Activated T-cell treated with anti-CD3 and anti-CD28 coated beads, Interleukin-2, amount 50 U/mL, for 1 hour (primary cell): ENCODE measurements around the gene FOXP1.

ENCODE experiments used
- DNase-seq: peaks from one replicate; pipeline ENCODE4 v3.0.0-alpha.2; 2020

Gene FOXP1

GRCh38 chr3:71393745-71394144 lies 189.8 kb downstream of the FOXP1 start:
- no peak for DNase-seq

GRCh38 chr3:71393093-71393492 lies 190.4 kb downstream of the FOXP1 start:
- no peak for DNase-seq

- DNase-seq = no peak
Measured at GRCh38 chr3:71392251-71392650, 191.3 kb downstream of the FOXP1 start.

GRCh38 chr3:71391361-71391760 lies 192.2 kb downstream of the FOXP1 start:
- DNase-seq = no peak

GRCh38 chr3:71389911-71390573 lies 193.5 kb downstream of the FOXP1 start:
- DNase-seq = peak; percentile 48

- no peak for DNase-seq
Measured at GRCh38 chr3:71389191-71389590, 194.3 kb downstream of the FOXP1 start.

GRCh38 chr3:71388535-71389120 lies 194.9 kb downstream of the FOXP1 start:
- DNase-seq = no peak

- no peak for DNase-seq
Measured at GRCh38 chr3:71387586-71387985, 195.9 kb downstream of the FOXP1 start.

- no peak for DNase-seq
Measured at GRCh38 chr3:71384837-71385716, 198.5 kb downstream of the FOXP1 start.

- DNase-seq = no peak
Measured at GRCh38 chr3:71384388-71384787, 199.1 kb downstream of the FOXP1 start.

- DNase-seq = no peak
Measured at GRCh38 chr3:71380096-71380495, 203.4 kb downstream of the FOXP1 start.

- no peak for DNase-seq
Measured at GRCh38 chr3:71378509-71378908, 205.0 kb downstream of the FOXP1 start.

GRCh38 chr3:71376911-71377310 lies 206.6 kb downstream of the FOXP1 start:
- no peak for DNase-seq

GRCh38 chr3:71376503-71376902 lies 207.0 kb downstream of the FOXP1 start:
- DNase-seq = no peak

GRCh38 chr3:71374582-71374981 lies 208.9 kb downstream of the FOXP1 start:
- DNase-seq = no peak

GRCh38 chr3:71372911-71373637 lies 210.5 kb downstream of the FOXP1 start:
- DNase-seq = no peak

- DNase-seq = no peak
Measured at GRCh38 chr3:71372241-71372768, 211.2 kb downstream of the FOXP1 start.

- no peak for DNase-seq
Measured at GRCh38 chr3:71371282-71371681, 212.2 kb downstream of the FOXP1 start.

- no peak for DNase-seq
Measured at GRCh38 chr3:71370467-71370866, 213.1 kb downstream of the FOXP1 start.

GRCh38 chr3:71369701-71370391 lies 213.7 kb downstream of the FOXP1 start:
- no peak for DNase-seq

- DNase-seq = no peak
Measured at GRCh38 chr3:71366988-71367604, 216.4 kb downstream of the FOXP1 start.

- no peak for DNase-seq
Measured at GRCh38 chr3:71361334-71361890, 222.1 kb downstream of the FOXP1 start.
